GM21576 (cell line): Measurements from ENCODE around the gene RTL9.
A peak's percentile ranks its signal among the peaks of the same experiment; 100 is the strongest.
"Not testable (repeated sequence)": the region's sequence is repeated elsewhere in the genome, so short reads cannot be mapped to it uniquely, and the experiment has no call there.

Source experiments
- ATAC-seq: cut with Tn5 transposase; IDR thresholded peaks from one replicate; pipeline ENCODE4 v1.9.1; 2021; ENCODE audit warnings: mild to moderate bottlenecking, moderate library complexity; ENCODE audit not compliant: unreplicated experiment

RTL9 gene

GRCh38 chrX:110358548-110358947, at the start of gene RTL9:
Gene RTL9, plus strand, starts transcription at chrX:110358848. Its CDS starts 91,770 bp downstream, at chrX:110450618.
- ATAC-seq = no peak

GRCh38 chrX:110310000-110310790, 48.5 kb upstream of the RTL9 start:
- ATAC-seq = no peak

GRCh38 chrX:110310896-110311295, 47.8 kb upstream of the RTL9 start:
- peak; percentile 79 for ATAC-seq

- no peak for ATAC-seq
Observed at GRCh38 chrX:110311437-110312230, 47.0 kb upstream of the RTL9 start.

GRCh38 chrX:110315551-110315950, 43.1 kb upstream of the RTL9 start:
- ATAC-seq = no peak

GRCh38 chrX:110316351-110317060, 42.1 kb upstream of the RTL9 start:
- ATAC-seq = no peak

- peak; percentile 20 for ATAC-seq
Observed at GRCh38 chrX:110317061-110317819, 41.4 kb upstream of the RTL9 start.

GRCh38 chrX:110317820-110318663, 40.6 kb upstream of the RTL9 start, which contains the start of gene AMMECR1:
Gene AMMECR1, minus strand, starts transcription at chrX:110318085. Its CDS starts 14 bp downstream, at chrX:110318071.
- ATAC-seq = peak; percentile 62

GRCh38 chrX:110318664-110318968, 40.0 kb upstream of the RTL9 start:
- peak; percentile 20 for ATAC-seq

- no peak for ATAC-seq
Observed at GRCh38 chrX:110320381-110320987, 38.2 kb upstream of the RTL9 start.

- no peak for ATAC-seq
Observed at GRCh38 chrX:110321081-110321480, 37.6 kb upstream of the RTL9 start.

- no peak for ATAC-seq
Observed at GRCh38 chrX:110321670-110322069, 37.0 kb upstream of the RTL9 start.

- no peak for ATAC-seq
Observed at GRCh38 chrX:110322603-110323002, 36.0 kb upstream of the RTL9 start.

- no peak for ATAC-seq
Observed at GRCh38 chrX:110326712-110327111, 31.9 kb upstream of the RTL9 start.

- no peak for ATAC-seq
Observed at GRCh38 chrX:110327336-110327735, 31.3 kb upstream of the RTL9 start.

GRCh38 chrX:110328613-110329012, 30.0 kb upstream of the RTL9 start:
- ATAC-seq = not testable (repeated sequence)

- ATAC-seq = no peak
Observed at GRCh38 chrX:110331444-110332030, 27.1 kb upstream of the RTL9 start.

GRCh38 chrX:110333458-110333857, 25.2 kb upstream of the RTL9 start:
- not testable (repeated sequence) for ATAC-seq

GRCh38 chrX:110338935-110339334, 19.7 kb upstream of the RTL9 start:
- ATAC-seq = no peak
